Right lobe of liver (tissue), 6 donors: ENCODE measurements around the gene STX5. TPM values are rescaled to one million over a fixed set of nuclear protein-coding genes. Genes with fewer than 3 reads are reported as not detected.
"Not testable (repeated sequence)": the region's sequence is repeated elsewhere in the genome, so short reads cannot be mapped to it uniquely, and the experiment has no call there.

Experiments used
- ATAC-seq, 4 donors: fragments of 200-7000 bp; cut with Tn5 transposase; one replicate each; pipeline ENCODE4 v1.9.1; 2020; ENCODE audit warnings: mild to moderate bottlenecking in 4 of 4, moderate library complexity in 4 of 4
- DNase-seq, 3 donors: peaks; one replicate each; pipeline ENCODE4 v3.0.0-alpha.2; 2020
- H3K27ac ChIP-seq, 3 donors: fragments of 200-600 bp; one replicate each; pipeline ENCODE4 v1.8.0; 2022
- H3K27me3 ChIP-seq, 2 donors: fragments of 200-600 bp; one replicate each; pipeline ENCODE4 v1.8.0; 2022
- H3K36me3 ChIP-seq, 4 donors: fragments of 200-600 bp; sonication (generic) in 1 of 4; one replicate each; pipeline versions ENCODE4 v1.5.1 to v1.8.0; 2017 to 2022; ENCODE audit warnings: control low read depth in 1 of 4
- H3K4me1 ChIP-seq, 4 donors: fragments of 200-600 bp; sonication (generic) in 1 of 4; one replicate each; pipeline versions ENCODE4 v1.5.1 to v1.8.0; 2017 to 2022; ENCODE audit warnings: control low read depth in 1 of 4
- H3K4me3 ChIP-seq, 3 donors: fragments of 200-600 bp; one replicate each; pipeline ENCODE4 v1.8.0; 2022
- H3K9me3 ChIP-seq, 4 donors: fragments of 200-600 bp; sonication (generic) in 1 of 4; one replicate each; pipeline versions ENCODE4 v1.5.1 to v1.8.0; 2017 to 2022; ENCODE audit warnings: control low read depth in 1 of 4
- CTCF ChIP-seq, 4 donors: fragments of 200-600 bp in 3 of 4; fragments of 450-650 bp in 1 of 4; IDR thresholded peaks; one replicate each; pipeline versions ENCODE4 v1.5.1 to v1.8.0; 2016 to 2022; ENCODE audit warnings: antibody characterized with exemption in 4 of 4, mild to moderate bottlenecking in 2 of 4
- POLR2A ChIP-seq: fragments of 450-650 bp; IDR thresholded peaks from one replicate; pipeline ENCODE4 v1.6.1; 2017; ENCODE audit warnings: antibody characterized with exemption, mild to moderate bottlenecking
- WGBS: methylation state at CpG from one replicate; pipeline ENCODE4 v1.1.6; 2018; ENCODE audit warnings: low coverage, low lambda C conversion rate; ENCODE audit not compliant: insufficient coverage; ENCODE audit errors: missing lambda C conversion rate; 5-methylcytosine and 5-hydroxymethylcytosine counted together
- intact Hi-C, 2 donors: fragments of 100-400 bp; cut with DNase I; formaldehyde crosslinking; loops; one replicate each; pipeline versions ENCODE4 v1.11.2 to v1.14.1; 2022
- total RNA-seq, 6 experiments: library from RNA; depleted of rRNA in 2 of 6; stranded (reverse); fragments of >200 nt in 2 of 6; fragmentation: NEBNext Ultra II Directional in 3 of 6; extraction: Animal tissue kit (Norgen Biotek cat#: 25700) in 3 of 6; gene quantifications; one replicate each; pipeline versions ENCODE4 v1.1.0 to v1.2.4, GENCODE V29; 2016 to 2023
- donor health status: DM: no; HTN: yes; CAD: no.
- donor health status: DM: no; HTN: no; CAD: no.
- donor health status: DM: no; HTN: no; CAD: no.
- donor health status: DM: no; HTN: yes; CAD: no.
- donor health status: DM: no; HTN: yes; CAD: no.

The STX5 gene
- total RNA-seq, 6 experiments from 2014 or later, result 22.1 to 27.8 (median 24.6) TPM

GRCh38 chr11:62775646-62776045 lies 56.2 kb downstream of the STX5 start:
- H3K27ac ChIP-seq, result no peak overlapping the region
- TF ChIP-seq CTCF (IDR thresholded peaks at IDR 0.05) (no peak), POLR2A (no peak)
- intact Hi-C loops, result no loop called here
- no peaks in the 10 kb centered on the region for H3K27me3 ChIP-seq
- H3K4me3 ChIP-seq, result no peak overlapping the region
- H3K9me3 ChIP-seq, result no peaks in the 10 kb centered on the region
- peaks cover 0 to 11% (median 3%) of the 10 kb centered on the region in 4 donors for H3K4me1 ChIP-seq
- WGBS, result 89% methylated on average over 4 of the region's 17 CpGs
- ATAC-seq (no peak), DNase-seq (no peak)
- H3K36me3 ChIP-seq, result peaks cover 0 to 29% (median 8%) of the 10 kb centered on the region in 4 donors

- no peaks in the 10 kb centered on the region for H3K27me3 ChIP-seq
- no peak for DNase-seq
- no peak for ATAC-seq
- H3K36me3 ChIP-seq, result peaks cover 0 to 21% (median 6%) of the 10 kb centered on the region in 4 donors
- H3K4me1 ChIP-seq, result peaks cover 0 to 20% (median 7%) of the 10 kb centered on the region in 4 donors
- no peak overlapping the region for H3K27ac ChIP-seq
- H3K9me3 ChIP-seq, result no peaks in the 10 kb centered on the region
- TF ChIP-seq CTCF (IDR thresholded peaks at IDR 0.05) (no peak), POLR2A (no peak)
- WGBS, result 89% methylated on average over 3 of the region's 6 CpGs
- H3K4me3 ChIP-seq, result no peak overlapping the region
- intact Hi-C loops, result no loop called here
These were observed 57.4 kb downstream of the STX5 start for GRCh38 chr11:62774407-62774806.

GRCh38 chr11:62771144-62772021 lies 60.5 kb downstream of the STX5 start, which contains the start of gene TAF6L:
Gene TAF6L (plus strand): TSS chr11:62771396. CDS start chr11:62775784, 4,388 bp downstream.
- TF ChIP-seq CTCF (IDR thresholded peaks at IDR 0.05), result no peak
- TF ChIP-seq POLR2A, result peak; percentile 36
- peak within 1 kb of the TSS; percentile 76 to 82 (median 80) for H3K4me3 ChIP-seq
- no peaks in the 10 kb centered on the region for H3K9me3 ChIP-seq
- peaks cover 0 to 23% (median 6%) of the 10 kb centered on the region in 4 donors for H3K36me3 ChIP-seq
- 0% methylated on average over 31 of the region's 60 CpGs for WGBS
- peak within 1 kb of the TSS; percentile 85 to 96 (median 93) for H3K27ac ChIP-seq
- DNase-seq, result peak; percentile 98 to 99 (median 98)
- intact Hi-C loops, result no loop called here
- ATAC-seq, result peak; percentile 95 to 96 (median 96)
- peaks cover 0 to 20% (median 7%) of the 10 kb centered on the region in 4 donors for H3K4me1 ChIP-seq
- no peaks in the 10 kb centered on the region for H3K27me3 ChIP-seq

- peak overlapping the region; percentile 85 to 96 (median 93) for H3K27ac ChIP-seq
- ATAC-seq (peak; percentile 17 to 42 (median 32)), DNase-seq (peak in 1 of 3 donors; percentile 54)
- peak overlapping the region; percentile 76 to 82 (median 80) for H3K4me3 ChIP-seq
- peaks cover 0 to 20% (median 7%) of the 10 kb centered on the region in 4 donors for H3K4me1 ChIP-seq
- H3K36me3 ChIP-seq, result peaks cover 0 to 23% (median 7%) of the 10 kb centered on the region in 4 donors
- H3K27me3 ChIP-seq, result no peaks in the 10 kb centered on the region
- no peak for TF ChIP-seq POLR2A
- TF ChIP-seq CTCF (IDR thresholded peaks at IDR 0.05), result no peak
- WGBS, result 0% methylated on average over 18 of the region's 18 CpGs
- intact Hi-C loops, result no loop called here
- no peaks in the 10 kb centered on the region for H3K9me3 ChIP-seq
These were observed 61.1 kb downstream of the STX5 start for GRCh38 chr11:62770778-62771143.

- H3K27me3 ChIP-seq, intact Hi-C loops, H3K36me3 ChIP-seq, H3K9me3 ChIP-seq, DNase-seq, ATAC-seq: not testable (repeated sequence)
- WGBS, result 30% methylated on average over 7 of the region's 9 CpGs
- H3K27ac ChIP-seq, result peak overlapping the region in 1 of 3 donors; percentile 41
- H3K4me3 ChIP-seq, result peak overlapping the region; percentile 86 to 94 (median 86)
- H3K4me1 ChIP-seq, result peaks cover 0 to 11% (median 5%) of the 10 kb centered on the region in 4 donors
These were observed 71.0 kb downstream of the STX5 start for GRCh38 chr11:62760867-62761227.
